DMS79 treated with DMSO at 0.1 percent for 48 hours (cell line): ENCODE measurements around the gene PSMC3.

ENCODE experiments used
- DNase-seq: peaks from one replicate; lab custom pipeline; 2025; lab: John Stamatoyannopoulos, UW

PSMC3 gene

GRCh38 chr11:47413351-47413750 is 12.9 kb downstream of the PSMC3 start:
- no peak for DNase-seq

- DNase-seq: no peak
Observed at GRCh38 chr11:47411884-47412746, 14.1 kb downstream of the PSMC3 start.

DNA sequence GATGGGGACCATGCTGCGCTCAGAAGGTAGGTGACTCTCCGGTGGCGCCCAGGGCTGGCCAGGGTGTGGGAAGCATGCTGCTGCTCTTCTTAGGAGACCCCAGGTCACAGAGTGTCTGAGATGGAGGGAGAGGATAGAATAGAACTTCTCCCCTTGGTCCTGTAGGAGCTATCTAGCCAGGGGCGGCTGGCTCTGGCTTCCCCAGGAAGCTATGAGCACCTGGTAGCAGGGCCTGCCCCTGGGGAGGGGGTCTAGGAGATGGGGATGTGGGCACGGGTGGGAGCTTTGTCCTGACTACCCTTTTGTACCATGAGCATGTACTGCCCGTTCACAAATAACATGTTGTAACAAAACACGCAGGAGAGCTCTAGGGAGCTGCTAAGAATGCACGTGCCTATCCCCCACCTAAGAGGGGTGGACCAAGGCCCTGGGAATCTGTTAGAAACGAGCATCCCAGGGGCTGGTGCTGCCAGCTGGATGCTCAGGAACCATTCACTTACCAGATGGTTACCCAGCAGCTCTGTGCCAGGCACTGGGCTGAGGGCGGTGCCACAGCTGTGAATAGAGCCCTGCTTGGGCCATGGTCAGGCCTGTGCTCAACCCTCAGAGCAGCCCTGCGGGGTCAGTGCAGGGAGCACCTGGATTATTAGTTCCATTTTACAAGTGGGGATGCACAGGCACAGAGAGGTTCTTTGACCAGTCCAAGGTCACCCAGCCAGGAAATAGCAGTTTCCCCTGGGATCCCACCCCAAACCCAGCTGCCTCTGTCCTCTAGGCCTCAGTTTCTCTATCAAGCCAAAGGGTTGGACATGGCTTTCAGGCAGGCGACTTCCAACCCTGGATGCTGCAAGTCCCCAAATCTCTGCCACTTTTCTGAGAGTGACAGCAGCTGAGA is 15.6 kb downstream of the PSMC3 start:
- no peak for DNase-seq

GRCh38 chr11:47409440-47410369 is 16.5 kb downstream of the PSMC3 start:
- DNase-seq: no peak

DNA sequence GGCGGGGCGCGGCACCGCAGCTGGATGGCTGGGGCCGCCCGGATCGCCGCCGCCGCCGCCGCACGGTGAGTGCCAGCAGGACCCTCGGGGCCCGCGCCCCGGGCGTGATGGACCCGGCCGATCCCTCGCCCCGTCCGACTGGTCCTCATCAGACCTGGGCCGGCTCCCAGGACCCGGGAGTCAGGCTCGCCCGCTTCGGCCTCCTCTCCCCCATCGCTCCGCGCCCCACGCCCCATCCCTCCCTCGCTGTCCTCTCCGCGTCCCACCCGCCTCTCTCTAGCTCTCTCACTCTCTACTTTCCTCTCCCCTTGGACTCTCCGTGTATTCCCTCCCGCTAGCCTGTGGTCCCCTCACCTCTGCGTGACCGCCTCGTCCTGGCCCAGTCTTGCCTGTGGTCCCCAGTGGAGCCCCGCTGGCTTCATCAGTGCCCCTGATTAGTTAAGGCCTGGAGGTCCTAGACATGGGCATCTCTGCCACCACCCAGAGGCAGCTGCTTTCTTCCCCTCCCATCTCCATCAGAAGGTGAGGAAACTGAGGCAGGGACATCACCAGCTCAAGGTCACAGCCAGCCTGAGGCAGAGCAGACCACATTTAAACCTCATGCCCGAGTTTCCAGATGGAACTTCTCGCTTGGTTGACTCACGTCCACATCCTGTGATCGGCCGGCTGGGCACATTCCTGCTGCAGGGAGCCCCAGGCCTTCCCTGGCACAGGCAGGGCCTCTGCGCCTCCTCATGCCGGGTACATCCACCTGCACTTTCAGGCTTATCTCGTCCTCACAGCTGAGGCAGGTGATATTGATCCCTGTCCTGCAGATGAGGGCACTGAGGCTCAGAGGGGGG is 17.4 kb downstream of the PSMC3 start:
- DNase-seq: no peak

GRCh38 chr11:47407746-47408590 is 18.3 kb downstream of the PSMC3 start, which contains the start of gene SLC39A13:
Gene SLC39A13, plus strand, starts transcription at chr11:47408590. Its CDS starts 1,505 bp downstream, at chr11:47410095.
- peak; percentile 86 for DNase-seq

DNA sequence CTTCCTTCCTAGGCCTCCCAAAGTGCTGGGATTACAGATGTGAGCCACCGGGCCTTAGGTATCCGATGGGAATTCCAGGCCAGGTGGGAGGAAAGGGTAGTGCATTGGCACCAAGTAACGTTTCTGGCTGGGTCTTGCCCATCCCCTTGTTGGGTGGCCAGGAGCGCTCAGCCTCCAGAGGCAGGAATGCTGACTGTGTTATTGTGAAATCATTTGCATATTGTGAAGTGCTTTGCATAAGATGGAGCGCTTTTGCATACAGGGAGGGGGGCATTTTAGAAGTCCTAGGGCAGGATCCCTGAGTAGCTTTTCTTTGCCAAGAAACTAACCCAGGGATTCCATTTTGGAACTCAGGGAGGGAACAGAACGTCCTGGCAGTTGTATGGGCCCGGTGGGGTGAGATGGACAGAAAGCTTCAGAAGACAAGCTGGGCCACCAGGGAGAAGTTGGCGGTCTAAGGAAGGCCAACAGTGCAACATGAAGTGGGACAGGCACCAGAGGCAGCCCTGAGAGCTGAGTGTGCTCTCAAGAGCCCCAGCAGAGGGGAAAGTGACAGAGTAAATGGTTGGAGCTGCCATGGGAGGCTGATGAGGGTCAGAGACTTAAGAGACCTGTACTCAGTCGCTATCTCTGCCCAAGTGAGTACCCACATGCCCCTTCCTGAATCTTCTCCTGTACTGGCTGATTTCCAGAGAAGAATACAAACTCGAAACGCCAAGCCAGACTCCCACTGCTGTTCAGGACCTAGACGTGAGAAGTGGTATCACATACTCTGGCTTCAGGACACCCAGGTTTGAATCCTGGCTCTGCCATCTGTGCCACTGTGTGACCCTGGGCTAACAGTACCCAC is 19.1 kb downstream of the PSMC3 start:
- DNase-seq: no peak

GRCh38 chr11:47403571-47403970 is 22.7 kb downstream of the PSMC3 start:
- no peak for DNase-seq

DNA sequence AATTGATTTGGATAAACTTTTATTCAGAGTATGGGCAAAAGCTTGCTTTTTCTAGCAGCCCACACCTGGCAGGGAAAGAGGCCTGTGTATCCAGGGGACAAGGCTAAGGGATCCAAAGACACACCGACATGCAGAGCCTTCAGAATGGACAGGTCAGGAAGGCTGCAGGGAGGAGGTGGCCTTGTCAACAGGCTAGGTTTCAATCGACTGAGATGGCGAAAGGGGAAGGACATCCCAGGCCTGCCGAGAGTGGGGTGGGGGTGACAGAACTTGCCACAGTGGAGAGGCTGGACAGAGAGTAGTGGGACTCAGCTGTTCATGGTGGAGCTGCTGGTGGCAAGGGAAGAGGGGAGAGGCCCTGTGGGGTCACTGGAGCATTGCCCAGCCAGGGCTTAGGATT is 23.1 kb downstream of the PSMC3 start:
- no peak for DNase-seq

GRCh38 chr11:47400768-47401279 is 25.4 kb downstream of the PSMC3 start:
- DNase-seq: no peak

GRCh38 chr11:47399860-47400767 is 26.1 kb downstream of the PSMC3 start:
- DNase-seq: no peak

DNA sequence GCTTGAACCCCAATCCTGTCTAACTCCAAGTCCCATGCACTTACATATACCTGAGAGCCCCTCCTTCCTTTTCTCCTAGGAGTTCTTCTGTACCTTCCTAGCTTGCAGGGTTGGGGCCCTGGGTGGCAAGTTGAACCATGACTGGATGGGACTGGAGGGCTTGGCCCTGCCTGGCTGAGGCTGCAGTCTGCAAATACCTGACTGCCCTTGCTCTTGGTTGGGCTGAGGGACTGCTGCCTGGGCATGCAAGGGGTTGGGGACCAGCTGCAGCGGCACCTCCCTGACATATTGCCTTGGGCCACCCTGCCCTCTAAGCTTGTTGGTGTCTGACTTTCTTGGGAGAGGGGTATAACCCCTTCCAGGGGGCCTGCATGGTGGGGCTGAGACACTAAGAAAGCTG is 27.7 kb downstream of the PSMC3 start:
- DNase-seq: no peak

GRCh38 chr11:47398011-47398410 is 28.2 kb downstream of the PSMC3 start:
- no peak for DNase-seq

- no peak for DNase-seq
Observed at GRCh38 chr11:47396049-47396320, 30.3 kb downstream of the PSMC3 start.

GRCh38 chr11:47395223-47396048 is 30.8 kb downstream of the PSMC3 start:
- DNase-seq: no peak

DNA sequence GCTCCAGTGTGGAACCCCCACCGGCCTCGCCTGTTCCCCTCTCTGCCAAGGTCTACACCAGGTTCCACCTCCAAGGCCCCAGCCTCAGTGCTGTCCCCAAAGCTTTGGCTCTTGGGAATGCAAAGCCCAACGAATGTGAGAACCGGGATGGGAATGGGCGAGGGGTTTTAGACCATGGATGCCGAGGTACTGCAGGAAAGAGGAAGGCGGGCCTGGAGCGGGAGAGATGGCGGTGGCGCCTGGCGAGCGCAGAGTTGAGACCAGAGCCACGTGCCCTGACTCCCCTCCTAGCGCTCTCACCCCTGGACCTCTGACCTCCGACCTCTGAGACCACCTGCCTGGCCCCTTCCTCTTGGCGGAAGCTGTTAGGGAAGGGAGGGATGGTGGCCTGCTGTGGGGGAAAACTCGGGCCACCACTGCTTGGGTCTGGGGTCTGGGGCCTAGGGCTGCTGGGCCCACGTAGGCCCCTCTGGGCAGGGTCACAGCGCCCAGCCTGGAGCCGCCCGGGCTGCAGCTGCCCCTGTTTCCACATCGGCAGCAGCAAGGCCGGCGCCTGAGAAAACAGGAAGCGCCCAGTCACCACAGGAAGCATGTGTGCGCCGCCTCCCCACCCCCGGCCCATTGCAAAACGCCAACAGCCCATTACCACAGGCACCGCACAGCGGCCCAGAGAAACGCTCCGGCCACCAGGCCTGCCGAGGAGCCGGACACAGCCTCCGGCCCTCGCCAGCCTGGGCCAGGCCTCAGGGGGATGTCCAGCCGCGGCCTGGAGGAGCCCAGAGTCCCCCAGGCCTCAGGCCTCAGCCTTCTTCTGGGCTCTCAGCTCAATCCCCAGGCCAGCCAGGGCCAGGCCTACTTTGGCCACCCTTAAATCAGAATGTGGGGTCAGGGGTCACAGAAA is 31.7 kb downstream of the PSMC3 start:
- DNase-seq: no peak
